Activated CD4-positive, alpha-beta T cell treated with anti-CD3 and anti-CD28 coated beads, Interleukin-2, Interleukin-6, amounts not matched to agents 100 ng/mL and 50 ng/mL, durations not matched to agents 16 hours and 8 hours (primary cell): ENCODE data around the gene PPP1R2.

Source experiments
- DNase-seq: peaks from one replicate; pipeline ENCODE4 v3.0.0-alpha.2; 2020

Gene PPP1R2

DNA sequence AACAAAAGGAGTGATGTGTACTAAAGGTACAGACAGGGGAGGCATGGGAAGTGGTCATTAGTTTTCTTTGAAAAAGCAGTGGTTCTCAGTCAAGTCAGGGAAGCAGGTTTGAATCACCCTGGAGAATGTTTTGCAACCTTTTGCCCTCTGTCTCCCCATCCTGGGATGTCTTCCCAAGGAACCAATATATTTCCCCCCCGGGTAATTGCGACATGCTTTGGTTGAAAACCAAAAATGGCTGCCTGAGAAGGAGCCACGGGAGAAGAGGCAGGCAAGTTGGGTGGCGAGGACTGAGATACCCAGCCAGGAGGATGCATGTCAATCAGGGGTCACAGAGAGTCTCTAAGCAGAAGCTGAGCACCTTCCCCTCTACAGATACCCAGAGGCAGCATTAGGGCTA, 20.2 kb upstream of the PPP1R2 start:
- no peak for DNase-seq

DNA sequence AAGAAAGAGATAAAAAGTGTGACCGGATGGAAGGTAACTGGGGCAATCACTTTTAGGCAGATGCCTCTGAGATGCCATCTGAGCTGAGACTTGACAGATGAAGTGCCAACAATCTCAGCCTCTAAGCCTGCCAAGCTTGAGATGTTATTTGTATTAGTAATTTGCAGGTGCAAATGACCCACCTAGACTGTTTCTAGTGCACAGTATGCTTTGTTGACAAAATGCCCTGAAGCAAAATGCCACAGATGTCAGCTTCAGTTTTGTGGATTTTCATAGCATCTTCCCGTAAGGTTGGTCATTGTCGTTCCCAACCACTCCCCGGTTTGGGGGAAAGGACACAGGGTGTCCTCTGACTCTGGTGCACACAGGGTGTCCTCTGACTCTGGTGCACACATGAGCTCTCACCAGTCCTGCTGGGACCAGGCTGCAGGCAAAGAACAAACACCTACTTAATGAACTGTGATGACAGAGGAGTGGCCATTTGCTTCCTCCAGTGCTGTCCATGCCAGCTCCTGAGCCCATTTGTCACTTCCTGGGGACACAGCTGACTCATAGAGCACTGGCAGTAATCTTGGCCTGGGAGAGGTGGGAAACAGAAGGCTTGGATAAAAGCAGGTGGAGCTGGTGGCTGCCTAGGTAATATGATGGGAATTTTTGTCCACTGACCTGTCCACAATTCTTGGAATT, 16.7 kb upstream of the PPP1R2 start:
- no peak for DNase-seq

DNA sequence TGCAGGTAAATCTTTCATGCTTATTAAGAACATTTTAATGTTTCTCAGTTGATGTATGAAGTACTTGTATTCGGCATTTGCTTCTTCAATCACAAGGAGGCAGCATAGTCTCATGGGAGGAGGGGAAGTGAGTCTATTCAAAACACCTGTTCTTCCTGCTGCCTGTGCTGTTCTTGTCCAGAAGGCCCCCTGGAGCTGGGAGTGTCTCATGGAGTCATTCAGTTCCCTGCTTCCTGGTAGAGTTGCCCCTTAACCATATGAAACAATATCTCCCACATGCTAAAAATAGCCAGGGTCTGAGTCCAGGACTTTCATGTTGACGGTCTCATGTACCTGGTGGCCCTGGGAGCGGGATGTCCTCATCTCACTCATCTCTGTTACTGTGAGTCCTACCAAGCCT, 15.5 kb upstream of the PPP1R2 start:
- DNase-seq, result peak; percentile 61

DNA sequence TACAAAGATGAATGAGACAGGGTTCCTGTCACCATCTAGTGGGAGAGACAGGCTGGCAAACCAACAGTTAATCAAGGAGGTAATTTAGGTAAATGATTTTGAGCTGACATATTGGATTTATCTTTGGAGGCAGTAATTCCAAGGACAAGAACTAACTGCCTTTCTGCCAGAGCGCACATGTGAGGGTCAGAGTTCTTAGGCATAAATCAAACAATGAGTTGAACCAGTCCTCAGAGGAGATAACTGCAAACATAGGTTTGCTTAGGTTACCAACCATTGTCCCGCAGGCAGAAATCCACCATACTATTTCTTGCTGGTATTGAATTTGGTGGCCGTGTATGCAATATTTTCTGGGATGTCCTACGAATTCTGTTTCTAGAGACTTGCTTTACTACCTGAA, 14.2 kb upstream of the PPP1R2 start:
- no peak for DNase-seq

DNA sequence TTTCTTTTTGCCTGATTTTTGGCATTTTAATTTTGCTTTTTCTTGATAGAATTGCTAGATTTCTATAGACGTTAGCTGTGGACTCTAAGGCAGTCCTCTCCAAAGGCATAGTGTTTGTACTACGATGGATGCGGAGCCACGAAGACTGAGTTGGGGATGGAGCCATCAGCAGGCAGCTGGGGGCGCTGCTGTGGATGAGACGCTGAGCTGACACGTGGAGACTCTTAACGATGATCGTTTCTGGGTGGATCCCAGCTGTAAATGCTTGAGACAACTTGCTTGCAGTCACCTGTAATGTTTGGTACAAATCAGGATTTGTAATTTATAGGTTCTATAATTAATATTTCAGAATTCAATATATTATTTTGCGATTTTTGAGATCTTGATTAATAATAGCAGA, 13.3 kb upstream of the PPP1R2 start:
- no peak for DNase-seq

DNA sequence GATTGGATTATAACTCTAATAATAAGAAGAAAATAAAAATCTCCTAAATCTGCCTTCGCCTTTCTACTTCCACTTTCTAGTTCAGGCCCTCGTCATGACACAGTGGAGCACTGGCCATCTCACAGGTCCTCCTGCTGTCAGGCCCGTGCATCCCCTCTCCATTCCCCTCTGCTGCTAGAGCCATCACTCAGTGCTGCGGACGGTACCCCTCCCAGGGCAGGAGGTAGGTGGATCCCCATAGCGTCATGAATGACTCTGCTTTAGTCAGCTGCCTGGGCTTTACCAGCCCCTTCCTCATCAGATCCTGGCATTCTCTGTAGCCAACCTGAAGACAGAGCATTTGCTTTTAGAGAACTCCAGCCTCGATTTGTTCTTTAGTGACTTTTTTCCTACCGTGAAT, 12.0 kb upstream of the PPP1R2 start:
- no peak for DNase-seq

DNA sequence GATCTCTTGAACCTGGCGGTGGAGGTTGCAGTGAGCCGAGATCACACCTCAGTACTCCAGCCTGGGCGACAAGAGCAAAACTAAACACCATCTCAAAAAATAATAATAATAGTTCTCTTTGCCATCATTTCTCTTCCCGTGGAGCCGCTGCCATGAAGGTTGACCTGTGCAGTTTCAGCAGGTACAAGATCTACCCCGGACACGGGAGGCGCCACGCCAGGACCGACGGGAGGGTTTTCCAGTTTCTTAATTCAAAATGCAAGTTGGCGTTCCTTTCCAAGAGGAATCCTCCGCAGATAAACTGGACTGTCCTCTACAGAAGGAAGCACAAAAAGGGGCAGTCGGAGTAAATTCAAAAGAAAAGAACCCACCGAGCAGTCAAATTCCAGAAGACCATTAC, 11.3 kb upstream of the PPP1R2 start:
- DNase-seq, result no peak

DNA sequence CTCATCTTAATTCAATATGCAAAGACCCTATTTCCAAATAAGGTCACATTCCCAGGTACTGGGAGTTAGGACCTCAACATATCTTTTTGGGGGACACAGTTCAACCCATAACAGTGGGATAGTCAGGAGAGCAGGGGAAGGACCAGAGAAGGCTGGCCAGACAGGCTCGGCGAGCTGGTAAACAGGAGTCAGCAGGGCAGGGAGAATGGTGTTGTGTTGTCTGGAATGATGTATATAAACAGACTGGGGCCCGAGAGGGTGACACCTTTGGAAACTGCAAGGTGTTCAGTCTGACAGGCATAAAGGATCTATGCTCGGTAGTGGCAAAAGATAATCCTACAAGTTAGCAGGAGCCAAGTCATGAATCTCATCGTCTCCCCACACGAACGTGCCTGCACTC, 10.1 kb upstream of the PPP1R2 start:
- no peak for DNase-seq

DNA sequence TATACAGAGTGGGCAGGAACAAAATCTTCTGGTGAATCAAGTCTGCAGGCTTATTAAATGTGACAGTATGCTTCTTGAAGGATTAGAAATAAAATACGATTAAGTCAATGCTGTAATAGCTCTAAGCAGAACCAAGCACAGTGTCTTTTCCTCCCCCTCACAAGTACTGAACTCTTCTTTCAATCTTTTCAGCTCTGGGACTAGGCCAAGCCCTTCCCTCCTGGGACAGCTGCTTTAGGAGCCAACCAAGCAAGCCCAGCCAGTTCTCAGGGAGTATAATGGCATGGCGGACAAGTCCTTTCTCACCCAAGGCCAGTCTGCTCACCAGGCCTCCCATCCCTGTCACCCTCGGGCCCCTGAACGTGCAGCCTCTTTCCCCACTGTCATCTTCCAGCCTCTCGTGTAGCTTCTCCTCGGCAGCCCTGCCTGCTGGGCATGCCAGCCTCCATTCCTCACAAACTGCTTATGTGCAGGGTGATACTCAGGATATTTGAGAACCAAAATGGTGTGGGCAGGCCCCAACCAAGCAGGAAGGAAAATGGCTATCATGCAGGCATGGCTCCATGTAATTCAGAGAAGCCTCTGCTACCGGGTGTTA, 8.4 kb upstream of the PPP1R2 start:
- no peak for DNase-seq

DNA sequence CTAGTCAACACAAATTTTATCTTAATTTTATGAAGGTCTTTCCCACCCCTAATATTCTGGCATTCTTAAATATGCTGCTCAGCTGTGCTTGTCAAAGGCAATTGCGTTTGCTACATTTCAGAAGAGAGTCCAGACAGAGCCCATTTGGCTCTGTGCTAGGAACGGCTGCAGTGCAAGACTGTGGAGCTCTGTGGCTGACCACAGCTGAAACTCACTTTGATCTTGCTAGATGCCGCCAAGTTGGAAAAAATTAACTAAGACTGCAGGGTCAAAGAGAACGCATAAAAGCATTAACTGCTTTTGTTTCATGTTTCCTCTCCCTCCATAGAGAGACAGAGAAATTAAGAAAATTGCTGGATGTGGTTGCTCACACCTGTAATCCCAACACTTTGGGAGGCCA, 7.6 kb upstream of the PPP1R2 start:
- DNase-seq, result peak; percentile 38

DNA sequence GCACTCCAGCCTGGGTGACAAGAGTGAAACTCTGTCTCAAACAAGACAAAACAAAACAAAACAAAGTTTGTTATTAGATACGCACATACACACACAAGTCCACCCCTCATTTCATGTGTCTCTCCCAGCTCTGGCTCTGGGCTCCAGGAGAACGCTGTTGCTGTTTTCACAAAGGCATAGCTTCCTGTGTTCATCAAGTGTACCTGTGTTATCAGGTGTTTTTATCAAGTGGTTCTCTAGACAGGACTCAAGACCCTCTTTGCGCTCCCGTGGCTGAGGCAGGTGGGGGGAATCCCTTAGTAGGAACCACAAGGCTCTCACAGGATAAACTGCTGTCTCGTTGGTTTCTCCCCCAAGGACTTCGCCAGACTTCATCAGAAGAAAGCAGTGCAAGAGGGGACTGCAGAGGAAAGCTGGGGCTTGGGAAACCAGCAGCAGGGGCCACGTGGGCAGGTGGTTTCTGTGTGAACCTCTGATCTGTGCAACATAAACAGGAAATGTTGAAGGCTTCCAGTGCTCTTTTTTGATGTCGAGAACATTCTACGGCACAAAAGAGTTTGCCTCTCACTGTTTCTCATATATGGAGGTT, 6.9 kb upstream of the PPP1R2 start:
- peak; percentile 75 for DNase-seq

DNA sequence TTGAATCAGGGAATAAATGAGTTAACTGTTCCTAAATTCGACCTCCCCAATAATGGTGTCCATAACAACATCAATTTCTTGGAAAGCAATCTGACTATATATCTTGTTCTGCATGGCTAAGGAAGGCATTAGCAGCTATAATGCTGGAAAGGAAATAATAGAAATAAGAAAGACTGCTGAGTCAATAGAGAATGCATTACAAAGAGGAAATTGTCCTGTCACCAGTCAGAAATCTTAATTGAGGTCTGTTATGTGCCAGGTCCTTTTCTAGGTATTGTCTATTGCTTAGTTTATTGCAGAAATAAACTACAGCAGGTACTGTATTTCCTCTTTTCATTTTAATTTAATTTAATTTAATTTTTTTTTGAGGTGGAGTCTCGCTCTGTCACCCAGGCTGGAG, 5.9 kb upstream of the PPP1R2 start:
- no peak for DNase-seq

DNA sequence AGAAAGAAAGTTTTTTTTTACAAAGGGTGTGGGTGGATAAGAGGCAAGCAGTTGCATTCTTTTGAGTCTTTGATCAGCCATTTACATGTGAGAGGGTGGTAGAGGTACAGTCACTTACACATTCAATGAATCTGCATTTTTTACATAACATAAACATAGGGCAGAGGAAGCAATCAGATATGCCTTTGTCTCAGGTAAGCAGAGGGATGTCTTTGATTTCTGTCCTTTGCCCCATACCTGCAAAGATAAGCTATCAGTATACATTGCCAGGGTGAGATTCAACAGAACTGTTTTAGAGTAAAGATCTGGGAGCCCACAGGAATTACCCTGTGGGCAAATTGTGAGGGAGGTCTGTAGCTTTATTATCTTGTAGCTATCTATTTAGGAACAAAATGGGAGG, 5.4 kb upstream of the PPP1R2 start:
- DNase-seq, result no peak

DNA sequence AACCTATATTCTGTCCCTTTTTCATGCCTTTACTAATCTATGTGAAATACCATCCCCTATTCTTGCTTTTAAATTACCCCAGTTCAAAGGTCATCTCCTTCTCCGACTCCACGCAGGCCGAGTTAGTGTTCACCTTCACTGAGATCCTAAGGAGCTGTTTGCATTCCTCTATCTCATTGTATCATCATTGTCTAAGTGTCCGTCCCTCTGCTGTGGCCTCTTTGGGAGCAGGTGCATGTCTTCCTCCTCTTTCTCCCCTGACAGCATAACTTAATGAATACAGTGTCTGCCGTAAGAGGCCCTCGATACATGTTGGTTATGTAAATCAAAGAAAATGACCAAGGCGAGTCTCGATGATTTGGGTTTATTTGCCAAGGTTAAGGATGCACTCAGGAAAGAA, 4.9 kb upstream of the PPP1R2 start:
- no peak for DNase-seq

DNA sequence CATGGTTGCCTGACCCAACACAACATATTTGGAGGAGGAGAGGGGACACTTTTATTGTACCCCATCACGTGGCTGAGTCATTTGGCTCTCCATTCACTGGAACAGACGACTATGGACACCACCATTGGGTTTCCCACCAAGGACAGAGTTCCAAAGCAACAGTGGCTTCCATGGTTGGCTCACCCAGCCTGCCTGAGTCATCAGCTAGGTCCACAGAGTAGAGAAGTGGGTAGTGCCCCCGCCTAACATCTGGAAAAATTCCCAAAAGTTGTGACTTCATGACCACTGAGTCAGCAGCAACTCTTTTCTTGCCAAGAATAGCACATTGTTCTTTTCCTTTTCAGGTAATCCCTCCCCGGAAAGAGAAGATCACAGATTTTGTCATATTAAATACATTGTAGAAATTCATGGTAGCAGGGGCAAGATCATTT, 3.0 kb upstream of the PPP1R2 start:
- peak; percentile 31 for DNase-seq

DNA sequence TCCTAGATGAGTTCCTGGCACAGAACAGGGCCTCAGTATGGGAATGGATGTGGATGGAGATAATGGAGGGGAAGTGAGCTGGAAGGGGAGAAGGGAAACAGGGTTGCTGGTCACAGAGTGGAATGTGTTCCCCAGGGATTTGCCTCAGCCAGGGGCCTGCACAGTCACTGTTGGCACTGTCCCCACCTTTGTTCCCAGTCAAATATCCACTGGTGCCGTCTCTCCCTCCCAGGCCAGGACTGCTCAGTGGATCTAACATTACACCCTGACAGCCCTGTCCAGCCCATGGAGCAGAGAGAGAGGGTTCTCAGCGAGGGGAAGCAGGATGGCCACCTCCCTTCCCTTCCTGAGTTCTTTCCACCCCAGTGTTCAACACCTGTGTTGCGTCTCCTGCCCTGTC, 1.5 kb upstream of the PPP1R2 start:
- DNase-seq, result no peak

DNA sequence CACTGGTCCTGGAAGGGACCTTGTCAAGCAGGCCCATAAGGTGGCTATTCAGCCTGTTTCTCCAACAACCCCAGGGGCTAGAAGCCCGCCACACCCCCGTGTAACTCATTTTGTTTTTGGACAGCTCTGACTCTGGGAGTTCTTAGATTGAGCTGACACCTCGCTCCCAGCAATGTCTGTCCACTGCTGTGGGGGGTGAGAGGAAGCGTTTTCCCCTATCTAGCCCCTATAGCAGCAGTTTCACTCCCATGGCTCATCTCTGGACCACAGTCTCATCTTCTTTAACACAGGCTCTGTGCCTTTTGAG, 1.1 kb upstream of the PPP1R2 start:
- no peak for DNase-seq

DNA sequence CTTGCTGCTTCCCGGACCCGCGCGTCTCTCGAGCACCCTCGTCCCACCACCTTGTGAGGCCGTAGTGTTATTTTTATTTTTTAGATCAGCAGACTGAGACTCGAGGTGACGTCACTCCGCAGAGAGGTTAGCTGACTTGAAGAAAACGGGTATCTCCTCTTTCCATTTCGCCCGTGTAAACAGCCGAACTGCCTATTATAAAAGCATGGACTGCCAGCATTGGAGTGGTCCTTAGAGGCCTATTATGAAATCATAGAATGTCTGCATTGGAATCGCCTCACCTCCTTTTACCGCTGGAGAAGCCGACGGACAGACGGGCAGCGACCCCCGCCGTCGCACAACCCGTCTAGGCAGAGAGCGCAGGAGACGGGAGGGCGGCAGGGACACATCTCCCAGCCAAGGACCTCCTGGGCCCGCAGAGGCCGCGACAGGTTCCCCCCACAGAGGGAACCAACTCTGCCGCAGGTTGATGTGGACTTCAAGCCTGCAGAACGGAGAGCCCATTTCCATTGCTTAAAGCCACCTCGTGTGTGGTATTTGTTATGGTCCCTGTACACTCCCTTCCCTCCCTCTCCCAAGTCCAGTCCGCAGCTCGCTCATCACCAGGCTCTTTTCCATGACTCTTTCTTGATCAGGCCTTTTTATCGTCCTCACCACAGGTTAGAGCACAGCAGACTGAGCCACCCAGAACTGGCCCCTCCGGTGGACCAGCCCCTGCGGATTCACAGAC, 540 bp upstream of the PPP1R2 start:
- DNase-seq, result no peak

DNA sequence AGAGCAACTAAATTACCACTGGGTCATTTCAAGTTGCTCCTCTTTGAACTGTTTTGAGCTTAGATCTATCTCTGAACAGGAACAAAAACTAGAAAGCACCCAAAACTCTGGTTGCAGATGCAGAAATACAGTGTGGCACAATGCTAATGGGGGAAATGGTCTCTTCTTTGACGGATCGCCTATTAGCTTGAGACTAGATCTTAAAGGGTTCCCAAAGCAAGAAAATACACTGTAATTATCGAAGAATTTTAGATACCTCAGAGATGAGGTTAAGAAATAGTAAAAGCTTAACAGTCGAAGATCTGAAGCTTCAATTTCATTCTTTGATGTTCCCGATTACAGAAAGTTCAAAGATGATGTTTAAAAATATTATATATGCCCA, 818 bp downstream of the PPP1R2 start:
- peak; percentile 31 for DNase-seq

DNA sequence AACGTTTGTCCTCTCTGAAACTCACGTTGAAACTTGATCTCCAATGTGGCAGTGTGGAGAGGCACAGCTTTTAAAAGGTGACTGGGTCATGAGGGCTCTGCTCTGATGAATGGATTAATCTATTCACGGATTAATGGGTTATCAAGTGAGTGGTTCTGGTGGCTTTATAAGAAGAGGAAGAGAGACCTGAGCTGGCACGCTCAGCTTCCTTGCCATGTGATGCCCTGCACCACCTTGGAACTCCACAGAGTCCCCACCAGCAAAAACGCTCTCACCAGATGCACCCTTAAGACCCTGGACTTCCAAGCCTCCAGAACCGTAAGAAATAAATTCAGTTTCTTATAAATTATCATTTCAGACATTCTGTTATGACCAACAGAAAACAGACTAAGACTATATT, 2.6 kb downstream of the PPP1R2 start:
- peak; percentile 39 for DNase-seq

DNA sequence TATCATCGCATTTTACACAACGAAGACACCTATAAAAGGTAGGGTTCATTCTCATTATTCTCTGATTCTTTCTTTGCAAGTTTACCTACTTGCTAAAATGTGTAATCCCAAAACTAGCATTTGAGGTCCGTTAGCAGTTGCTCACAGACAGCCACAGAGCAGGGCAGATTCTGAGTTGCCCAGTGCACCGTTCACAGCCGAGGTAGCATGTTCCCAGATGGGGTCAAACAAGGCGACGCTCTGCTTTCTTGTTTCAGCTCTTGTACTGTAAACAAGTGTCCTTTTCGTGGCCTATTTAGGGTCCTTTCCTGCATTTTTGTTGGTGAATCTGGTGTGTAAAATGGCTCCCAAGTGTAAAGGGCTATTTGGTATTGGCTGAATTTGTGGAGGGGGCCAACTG, 3.1 kb downstream of the PPP1R2 start:
- peak; percentile 69 for DNase-seq

DNA sequence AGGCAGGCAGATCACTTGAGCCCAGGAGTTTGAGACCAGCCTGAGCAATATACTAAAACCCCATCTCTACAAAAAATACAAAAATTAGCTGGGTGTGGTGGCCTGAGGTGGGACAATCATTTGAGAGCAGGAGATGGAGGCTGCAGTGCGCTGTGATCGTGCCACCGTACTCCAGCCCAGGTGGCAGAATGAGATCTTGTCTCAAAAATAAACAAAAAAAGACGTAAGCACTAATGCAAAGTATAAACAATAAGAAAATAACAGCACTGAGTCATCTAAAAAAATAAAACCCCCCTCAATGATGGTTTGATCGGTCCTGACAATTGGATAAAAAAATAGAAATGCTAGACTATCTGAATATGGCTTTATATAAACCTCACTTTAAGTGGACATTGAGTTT, 3.6 kb downstream of the PPP1R2 start:
- no peak for DNase-seq

DNA sequence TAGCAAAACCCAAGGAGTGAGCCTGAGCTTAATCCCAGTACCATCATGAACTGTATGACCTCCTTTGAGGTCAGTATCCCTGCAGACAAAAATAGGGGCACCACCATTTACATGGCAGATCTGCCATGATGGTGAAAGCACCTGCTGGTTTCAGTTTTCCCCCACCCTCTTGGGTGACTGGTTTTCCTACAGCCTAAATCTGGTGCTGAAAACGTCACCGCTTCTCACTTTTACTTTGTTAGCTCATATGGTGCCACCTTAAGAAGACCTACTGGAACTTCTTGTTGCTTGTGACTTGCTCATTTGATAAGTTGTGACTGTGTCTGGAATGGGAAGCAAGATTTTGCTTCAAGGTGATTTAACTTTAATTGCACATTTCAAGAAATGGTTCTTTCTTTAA, 5.1 kb downstream of the PPP1R2 start:
- DNase-seq, result peak; percentile 82

DNA sequence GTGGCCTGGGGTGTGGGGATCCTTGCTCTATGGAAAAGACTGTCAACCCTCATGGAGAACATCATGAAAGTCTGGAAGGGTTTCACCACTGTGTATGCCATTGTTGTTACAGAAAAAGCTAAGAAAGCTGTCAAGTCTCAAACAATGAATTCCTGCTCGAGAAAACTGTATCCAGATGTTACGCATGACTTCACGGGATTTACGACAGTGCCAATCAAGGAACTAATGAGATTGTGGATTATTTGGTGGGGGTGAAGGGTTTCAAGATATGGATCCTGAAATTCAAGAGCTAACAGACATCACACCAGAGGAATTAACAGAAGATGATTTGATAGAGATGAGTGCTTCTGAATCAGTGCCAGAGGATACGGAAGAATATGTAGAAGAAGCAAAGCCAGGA, 7.8 kb downstream of the PPP1R2 start:
- DNase-seq, result no peak
